ENCODE measurements around the gene SLC12A9. TPM values are rescaled to one million over a fixed set of nuclear protein-coding genes. Genes with fewer than 3 reads are reported as not detected.

Gene SLC12A9
- total RNA-seq, 4 donors from 2014 or later: 8.2 to 13.9 (median 11.8) TPM

DNA sequence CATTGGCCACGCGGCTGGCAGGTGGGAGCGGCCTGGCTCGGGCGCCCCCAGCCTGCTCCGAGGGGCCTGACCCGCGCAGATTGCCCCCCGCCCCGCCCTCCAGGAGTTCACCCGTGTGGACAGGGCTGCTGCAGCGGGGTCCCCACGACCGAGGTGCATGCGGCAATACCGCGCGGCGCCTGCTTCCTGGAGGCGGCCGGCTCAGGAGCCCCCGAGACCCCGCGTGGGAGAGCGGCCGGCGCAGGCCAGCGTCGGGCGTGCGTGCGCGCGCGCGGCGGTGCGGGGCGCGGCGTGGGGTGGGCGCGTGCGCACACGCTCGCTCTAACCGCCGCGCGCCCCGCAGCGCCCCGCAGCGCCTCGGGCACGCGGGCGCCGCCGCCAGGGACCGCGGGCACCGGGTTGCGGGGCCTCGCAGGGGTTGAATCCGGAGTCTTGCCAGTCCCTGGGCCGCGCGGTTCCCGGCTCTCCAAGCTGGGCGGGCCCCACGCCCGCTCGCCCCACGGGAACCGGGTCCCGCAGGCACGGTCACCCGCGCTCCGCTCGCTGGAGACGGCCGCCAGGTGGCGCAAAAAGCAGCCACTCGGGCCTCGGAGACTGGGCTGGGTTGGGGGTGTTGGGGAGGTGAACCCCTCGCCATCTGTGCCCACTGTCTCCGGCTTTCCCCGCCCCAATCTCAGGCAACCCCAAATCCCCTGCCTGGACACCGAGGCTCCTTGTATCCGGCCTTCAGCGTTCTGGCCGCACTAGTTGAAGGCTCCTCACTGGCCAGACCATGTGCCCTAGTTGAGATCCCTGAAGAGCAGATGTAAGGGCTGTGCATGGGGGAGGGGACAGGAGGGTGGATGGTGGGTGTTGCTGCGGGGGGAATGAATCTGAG is 44.5 kb downstream of the SLC12A9 start:
- TF ChIP-seq, protein P1, sequence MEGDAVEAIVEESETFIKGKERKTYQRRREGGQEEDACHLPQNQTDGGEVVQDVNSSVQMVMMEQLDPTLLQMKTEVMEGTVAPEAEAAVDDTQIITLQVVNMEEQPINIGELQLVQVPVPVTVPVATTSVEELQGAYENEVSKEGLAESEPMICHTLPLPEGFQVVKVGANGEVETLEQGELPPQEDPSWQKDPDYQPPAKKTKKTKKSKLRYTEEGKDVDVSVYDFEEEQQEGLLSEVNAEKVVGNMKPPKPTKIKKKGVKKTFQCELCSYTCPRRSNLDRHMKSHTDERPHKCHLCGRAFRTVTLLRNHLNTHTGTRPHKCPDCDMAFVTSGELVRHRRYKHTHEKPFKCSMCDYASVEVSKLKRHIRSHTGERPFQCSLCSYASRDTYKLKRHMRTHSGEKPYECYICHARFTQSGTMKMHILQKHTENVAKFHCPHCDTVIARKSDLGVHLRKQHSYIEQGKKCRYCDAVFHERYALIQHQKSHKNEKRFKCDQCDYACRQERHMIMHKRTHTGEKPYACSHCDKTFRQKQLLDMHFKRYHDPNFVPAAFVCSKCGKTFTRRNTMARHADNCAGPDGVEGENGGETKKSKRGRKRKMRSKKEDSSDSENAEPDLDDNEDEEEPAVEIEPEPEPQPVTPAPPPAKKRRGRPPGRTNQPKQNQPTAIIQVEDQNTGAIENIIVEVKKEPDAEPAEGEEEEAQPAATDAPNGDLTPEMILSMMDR (IDR thresholded peaks at IDR 0.05; ENCODE audit: low read depth): no peak

DNA sequence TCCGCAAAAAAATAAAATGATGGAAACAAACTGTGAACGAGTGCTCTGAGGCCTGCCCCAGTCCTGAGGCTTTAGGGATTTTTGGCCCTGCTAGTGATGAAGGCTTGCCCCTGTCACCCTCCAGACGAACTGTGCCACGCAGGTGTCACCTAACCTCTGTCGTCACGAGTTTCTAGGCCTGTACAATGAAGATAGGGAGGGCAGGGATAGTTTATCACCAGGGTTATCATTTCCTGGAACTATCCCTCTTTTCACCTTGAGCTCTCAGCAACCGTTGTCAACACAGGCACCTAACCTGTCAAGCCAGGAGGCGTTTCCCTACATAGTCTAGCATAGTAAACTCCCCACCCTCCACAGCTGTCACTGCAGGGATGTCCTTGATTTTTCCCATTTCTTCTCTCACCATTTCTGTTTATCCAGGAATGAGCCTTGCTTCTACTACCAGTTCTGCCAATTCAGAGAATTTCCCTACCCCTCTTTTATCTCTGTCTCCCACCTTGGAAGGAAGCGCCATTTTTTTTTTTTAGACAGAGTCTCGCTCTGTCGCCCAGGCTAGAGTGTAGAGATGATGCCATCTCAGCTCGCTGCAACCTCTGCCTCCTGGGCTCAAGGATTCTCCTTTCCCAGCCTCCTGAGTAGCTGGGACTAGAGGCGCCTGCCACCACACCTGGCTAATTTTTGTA is 45.4 kb downstream of the SLC12A9 start:
- TF ChIP-seq, protein P1 (IDR thresholded peaks at IDR 0.05; ENCODE audit: low read depth): no peak

DNA sequence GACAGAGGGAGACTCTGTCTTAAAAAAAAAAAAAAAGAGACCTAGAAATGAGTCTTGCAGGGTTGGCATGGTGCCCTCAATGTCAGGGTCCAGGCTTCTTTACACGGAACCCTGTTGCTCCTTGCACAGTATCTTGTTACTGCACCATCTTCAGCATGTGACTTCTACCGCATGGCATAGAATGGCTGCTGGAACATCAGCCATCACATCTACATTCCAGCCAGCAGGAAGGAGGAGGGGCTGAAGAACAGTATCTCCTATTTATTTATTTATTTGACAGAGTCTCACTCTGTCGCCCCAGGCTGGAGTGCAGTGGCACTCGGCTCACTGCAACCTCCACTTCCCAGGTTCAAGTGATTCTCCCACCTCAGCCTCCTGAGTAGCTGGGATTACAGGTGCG is 46.9 kb downstream of the SLC12A9 start:
- TF ChIP-seq, protein P1 (IDR thresholded peaks at IDR 0.05; ENCODE audit: low read depth): no peak

DNA sequence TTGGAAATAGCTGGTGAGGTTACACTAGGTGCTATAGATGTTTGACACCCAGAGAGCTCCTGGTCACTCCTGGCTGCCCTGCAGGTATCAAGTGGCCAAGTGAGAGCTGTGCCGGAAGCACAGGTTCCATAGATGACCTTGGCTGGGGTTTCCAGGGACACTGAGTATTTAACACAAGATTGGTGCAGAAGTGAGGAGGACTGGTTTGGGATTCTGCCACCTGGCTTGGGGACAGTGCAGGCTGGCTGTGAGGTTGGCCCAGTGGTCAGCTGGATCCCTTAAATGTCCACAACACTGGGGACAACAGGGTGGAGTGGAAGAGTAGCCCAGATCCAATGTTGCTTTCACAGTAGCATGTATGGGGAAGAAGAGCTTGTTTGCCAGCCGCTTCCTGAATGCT is 48.5 kb downstream of the SLC12A9 start:
- TF ChIP-seq, protein P1 (IDR thresholded peaks at IDR 0.05; ENCODE audit: low read depth): no peak

DNA sequence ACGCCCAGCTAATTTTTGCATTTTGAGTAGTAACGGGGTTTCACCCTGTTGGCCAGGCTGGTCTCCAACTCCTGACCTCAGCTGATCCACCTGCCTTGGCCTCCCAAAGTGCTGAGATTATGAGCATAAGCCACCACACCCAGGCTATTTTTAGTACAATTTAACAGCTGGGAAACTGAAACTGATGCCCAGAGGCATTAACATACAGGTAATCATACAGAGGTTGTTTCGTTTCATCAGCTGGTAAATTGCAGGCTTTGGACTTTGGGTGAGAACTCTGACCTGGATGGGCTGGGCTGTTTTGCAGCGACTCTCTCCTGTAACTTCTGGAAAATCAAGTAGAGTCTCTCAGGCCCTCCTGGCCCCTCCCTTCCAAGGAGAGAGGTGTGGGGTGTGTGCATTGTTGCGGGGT is 49.4 kb downstream of the SLC12A9 start:
- TF ChIP-seq, protein P1 (IDR thresholded peaks at IDR 0.05; ENCODE audit: low read depth): no peak

DNA sequence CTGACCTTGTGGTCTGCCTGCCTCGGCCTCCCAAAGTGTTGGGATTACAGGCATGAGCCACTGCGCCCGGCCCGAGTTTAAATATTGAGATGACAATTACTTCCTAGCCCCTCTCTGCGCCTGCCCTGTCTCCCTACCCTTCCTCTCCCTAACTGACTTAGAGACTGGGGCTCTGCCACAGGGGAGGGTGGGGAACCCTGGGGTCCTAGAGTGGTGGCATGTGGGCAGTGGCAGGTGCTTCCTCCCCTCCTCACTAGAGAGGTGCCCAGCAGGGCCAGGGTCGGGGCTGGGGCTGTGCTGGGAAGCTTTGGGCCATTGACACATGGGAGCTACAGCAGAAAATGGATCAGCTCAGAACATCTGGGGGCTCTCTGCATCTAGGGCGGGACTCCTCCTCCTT is 50.1 kb downstream of the SLC12A9 start:
- TF ChIP-seq, protein P1 (IDR thresholded peaks at IDR 0.05; ENCODE audit: low read depth): no peak

DNA sequence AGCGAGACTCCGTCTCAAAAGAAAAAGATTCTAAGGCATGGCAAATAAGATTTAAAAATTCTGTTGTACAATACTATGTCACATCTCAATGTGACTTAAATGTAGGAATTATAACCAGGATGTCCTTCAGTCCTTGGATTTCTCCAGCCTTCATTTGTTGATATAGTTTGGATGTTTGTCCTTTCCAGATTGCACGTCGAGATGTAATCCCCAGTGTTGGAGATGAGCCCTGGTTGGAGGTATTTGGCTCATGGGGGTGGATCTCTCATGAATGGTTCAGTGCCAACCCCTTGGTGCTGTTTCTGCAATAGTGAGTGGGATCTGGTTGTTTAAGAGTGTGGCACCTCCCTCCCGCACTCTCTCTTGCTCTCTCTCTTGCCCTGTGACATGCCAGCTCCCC is 56.0 kb downstream of the SLC12A9 start:
- TF ChIP-seq, protein P1 (IDR thresholded peaks at IDR 0.05; ENCODE audit: low read depth): no peak

All from subcutaneous adipose tissue (tissue), 4 donors.